ENCODE data around the gene KLK13. TPM values are rescaled to one million over a fixed set of nuclear protein-coding genes. Genes with fewer than 3 reads are reported as not detected.

Gene KLK13
- total RNA-seq, 2 donors from 2014 or later = 0.77 TPM; not detected in 1

DNA sequence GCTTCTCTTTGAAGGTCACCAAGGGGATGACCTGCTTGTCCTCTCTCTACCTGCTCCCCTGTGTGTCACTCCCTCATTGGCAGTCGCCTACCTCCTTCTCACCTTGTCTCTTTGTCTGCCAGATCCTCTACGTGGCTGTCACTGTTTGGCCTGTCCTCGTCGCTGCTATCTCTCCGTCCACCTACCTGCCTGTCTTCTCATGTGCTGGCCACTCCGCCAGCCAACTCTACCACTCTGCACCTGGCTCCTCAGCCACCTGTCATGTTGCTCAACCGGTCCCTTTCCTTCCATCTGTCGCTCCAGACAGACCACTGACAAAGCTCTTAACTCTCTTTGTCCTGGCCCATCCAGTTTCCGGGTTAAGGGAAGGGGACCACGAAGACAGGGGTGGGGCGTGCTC, 30.2 kb downstream of the KLK13 start, which contains the start of gene KLK12:
KLK12 (minus strand) TSS at position 299 of the 400 bp plus-strand sequence. CDS start 381 bp downstream, outside the sequence.
- peak; percentile 42 for DNase-seq (ENCODE audit: low spot score)
- no peak within 1 kb of the TSS for H3K27ac ChIP-seq
- no peaks in the 10 kb centered on the region for H3K36me3 ChIP-seq
- no peaks in the 10 kb centered on the region for H3K27me3 ChIP-seq (replicated peaks; ENCODE audit: insufficient read depth)
- H3K4me1 ChIP-seq (replicated peaks) = no peaks in the 10 kb centered on the region
- intact Hi-C loops (cut with DNase I) = no loop called here
- H3K9me3 ChIP-seq = no peaks in the 10 kb centered on the region
- TF ChIP-seq CTCF (IDR thresholded peaks at IDR 0.05) (no peak), POLR2AphosphoS5 (IDR thresholded peaks at IDR 0.05) (peak; percentile 34)
- WGBS = 24% methylated on average over 11 of the region's 11 CpGs
- no peak within 1 kb of the TSS for H3K4me3 ChIP-seq

DNA sequence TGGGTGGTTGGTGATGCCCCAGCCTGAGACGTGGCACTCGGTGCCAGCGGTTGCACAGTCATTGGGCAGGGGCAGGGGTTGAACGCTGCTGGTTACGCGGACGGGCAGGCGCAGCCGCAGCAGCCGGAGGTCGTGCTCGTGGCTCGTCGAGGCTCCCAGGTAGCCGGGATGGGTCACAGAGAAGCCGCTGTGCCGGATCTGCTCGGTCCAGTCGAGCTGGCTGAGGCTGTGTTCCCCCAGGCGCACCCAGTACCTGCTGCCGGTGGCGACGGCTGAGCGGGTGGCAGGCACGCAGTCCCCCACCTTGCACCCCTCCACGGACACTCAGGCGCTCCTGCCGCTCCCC, 33.0 kb downstream of the KLK13 start:
- no peak for DNase-seq (ENCODE audit: low spot score)
- WGBS = 93% methylated on average over 21 of the region's 28 CpGs

DNA sequence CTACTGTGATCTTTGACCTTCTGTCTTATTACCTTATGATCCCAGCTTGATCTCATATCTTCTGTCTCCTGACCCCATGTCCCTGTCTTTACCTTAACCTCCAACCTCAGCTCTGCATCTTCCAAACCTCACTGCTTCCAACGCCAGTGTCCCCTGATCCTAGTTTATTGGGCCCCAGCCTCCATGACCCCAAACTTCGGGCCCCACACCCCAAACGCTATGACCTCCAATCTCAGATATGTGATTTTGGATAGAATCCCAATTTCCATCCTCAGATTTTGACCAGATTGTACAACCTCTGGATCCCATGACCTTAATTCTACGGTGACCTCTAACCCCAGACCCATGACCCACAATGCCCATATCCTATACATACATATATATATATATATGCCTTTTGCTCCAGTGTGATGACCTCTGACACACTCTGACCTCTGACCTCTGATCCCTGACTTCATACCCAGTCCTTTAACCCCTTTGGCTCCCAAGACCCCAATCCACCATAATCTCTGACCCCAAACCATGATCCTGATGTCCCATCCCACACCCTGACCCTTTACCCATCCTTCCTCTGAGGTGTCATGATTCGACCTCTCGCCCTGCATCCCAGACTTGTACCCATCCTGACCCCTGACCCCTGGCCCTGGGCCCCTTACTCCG, 33.5 kb downstream of the KLK13 start:
- no peak for TF ChIP-seq POLR2A (IDR thresholded peaks at IDR 0.05)
- TF ChIP-seq CTCF (IDR thresholded peaks at IDR 0.05) = no peak
- no peak for TF ChIP-seq POLR2AphosphoS5 (IDR thresholded peaks at IDR 0.05)
- H3K27ac ChIP-seq = no peak overlapping the region
- no peaks in the 10 kb centered on the region for H3K27me3 ChIP-seq (replicated peaks; ENCODE audit: insufficient read depth)
- no peaks in the 10 kb centered on the region for H3K4me1 ChIP-seq (replicated peaks)
- intact Hi-C loops (cut with DNase I) = no loop called here
- WGBS = 90% methylated on average over 7 of the region's 7 CpGs
- no peak for DNase-seq (ENCODE audit: low spot score)
- H3K36me3 ChIP-seq = no peaks in the 10 kb centered on the region
- no peak overlapping the region for H3K4me3 ChIP-seq
- H3K9me3 ChIP-seq = no peaks in the 10 kb centered on the region

More for the DNA sequence above, 33.0 kb downstream of the KLK13 start:
- Histone ChIP-seq H3K4me1 (replicated peaks) (no peaks in the 10 kb centered on the region), H3K4me3 (no peak overlapping the region), H3K27ac (no peak overlapping the region), H3K36me3 (no peaks in the 10 kb centered on the region), H3K27me3 (replicated peaks; ENCODE audit: insufficient read depth) (no peaks in the 10 kb centered on the region), H3K9me3 (no peaks in the 10 kb centered on the region)
- intact Hi-C loops (cut with DNase I) = no loop called here
- TF ChIP-seq POLR2AphosphoS5 (IDR thresholded peaks at IDR 0.05) (no peak), CTCF (IDR thresholded peaks at IDR 0.05) (no peak), POLR2A (IDR thresholded peaks at IDR 0.05) (no peak)

DNA sequence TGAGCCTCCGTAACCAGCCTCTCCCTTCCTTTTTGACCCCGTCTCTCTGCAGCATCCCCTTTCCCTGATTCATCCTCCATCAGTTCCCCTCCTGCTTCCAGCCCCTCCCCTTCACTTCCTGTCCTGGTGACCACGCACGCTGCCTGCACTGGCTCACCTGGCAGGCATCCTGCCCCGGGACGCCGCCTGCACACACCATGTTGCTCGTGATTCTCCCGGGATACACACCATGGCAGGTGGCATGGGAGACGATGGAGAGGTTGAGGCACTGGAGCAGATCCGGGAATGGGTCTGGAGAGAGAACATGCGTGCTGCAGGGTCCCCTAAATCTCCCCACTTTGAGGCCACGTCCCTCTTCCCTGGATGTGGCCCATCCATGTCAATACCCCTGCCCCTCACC, 34.3 kb downstream of the KLK13 start:
- 84% methylated on average over 13 of the region's 13 CpGs for WGBS
- no peak overlapping the region for H3K27ac ChIP-seq
- H3K9me3 ChIP-seq = no peaks in the 10 kb centered on the region
- intact Hi-C loops (cut with DNase I) = no loop called here
- TF ChIP-seq POLR2A (IDR thresholded peaks at IDR 0.05) (no peak), POLR2AphosphoS5 (IDR thresholded peaks at IDR 0.05) (no peak), CTCF (IDR thresholded peaks at IDR 0.05) (no peak)
- no peak for DNase-seq (ENCODE audit: low spot score)
- no peaks in the 10 kb centered on the region for H3K27me3 ChIP-seq (replicated peaks; ENCODE audit: insufficient read depth)
- H3K36me3 ChIP-seq = no peaks in the 10 kb centered on the region
- no peak overlapping the region for H3K4me3 ChIP-seq
- no peaks in the 10 kb centered on the region for H3K4me1 ChIP-seq (replicated peaks)

GRCh38 chr19:51029718-51030117, 35.2 kb downstream of the KLK13 start:
- no peaks in the 10 kb centered on the region for H3K4me1 ChIP-seq (replicated peaks)
- WGBS = 89% methylated on average over 2 of the region's 2 CpGs
- DNase-seq (ENCODE audit: low spot score) = no peak
- H3K27me3 ChIP-seq (replicated peaks; ENCODE audit: insufficient read depth) = no peaks in the 10 kb centered on the region
- H3K4me3 ChIP-seq = no peak overlapping the region
- no peaks in the 10 kb centered on the region for H3K9me3 ChIP-seq
- TF ChIP-seq CTCF (IDR thresholded peaks at IDR 0.05) (no peak), POLR2A (IDR thresholded peaks at IDR 0.05) (no peak), POLR2AphosphoS5 (IDR thresholded peaks at IDR 0.05) (no peak)
- H3K27ac ChIP-seq = no peak overlapping the region
- intact Hi-C loops (cut with DNase I) = no loop called here
- H3K36me3 ChIP-seq = no peaks in the 10 kb centered on the region
